ENCODE data around the gene PCDHGB1. TPM values are rescaled to one million over a fixed set of nuclear protein-coding genes. Genes with fewer than 3 reads are reported as not detected.
"Not testable (repeated sequence)": the region's sequence is repeated elsewhere in the genome, so short reads cannot be mapped to it uniquely, and the experiment has no call there.

The PCDHGB1 gene
- total RNA-seq, 1 donor from 2014 or later = 1.1 TPM

DNA sequence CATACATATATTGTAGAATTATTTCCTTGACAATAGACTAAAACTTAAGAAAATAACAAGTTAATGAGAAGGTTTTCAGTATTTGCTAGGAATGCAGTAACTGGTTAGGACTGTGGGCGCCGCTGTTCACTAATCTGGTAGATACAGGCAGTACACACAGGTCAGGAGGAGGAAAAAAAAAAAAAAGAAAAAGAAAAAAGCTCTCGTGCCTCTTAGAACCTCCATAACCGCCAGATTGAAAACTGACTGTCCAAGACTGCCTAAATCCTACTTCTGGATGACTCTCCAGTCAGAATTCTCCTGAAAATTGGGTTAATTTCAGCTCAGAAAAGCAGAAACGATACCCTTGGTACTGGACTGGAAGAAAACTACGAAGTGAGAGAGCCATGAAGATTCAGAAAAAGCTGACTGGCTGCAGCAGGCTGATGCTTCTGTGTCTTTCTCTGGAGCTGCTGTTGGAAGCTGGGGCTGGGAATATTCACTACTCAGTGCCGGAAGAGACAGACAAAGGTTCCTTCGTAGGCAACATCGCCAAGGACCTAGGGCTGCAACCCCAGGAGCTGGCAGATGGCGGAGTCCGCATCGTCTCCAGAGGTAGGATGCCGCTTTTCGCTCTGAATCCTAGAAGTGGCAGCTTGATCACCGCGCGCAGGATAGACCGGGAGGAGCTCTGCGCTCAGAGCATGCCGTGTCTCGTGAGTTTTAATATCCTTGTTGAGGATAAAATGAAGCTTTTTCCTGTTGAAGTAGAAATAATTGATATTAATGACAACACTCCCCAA is 19.4 kb upstream of the PCDHGB1 start, which contains the start of gene PCDHGA1:
Gene PCDHGA1 (plus strand): TSS at position 216 of the 782 bp plus-strand sequence.
- H3K9me3 Mint-ChIP-seq = peaks cover 10% of the 10 kb centered on the region

GRCh38 chr5:141332571-141332970 is 17.3 kb upstream of the PCDHGB1 start:
- H3K27me3 Mint-ChIP-seq; H3K36me3 Mint-ChIP-seq; H3K27ac Mint-ChIP-seq; H3K4me3 Mint-ChIP-seq; DNase-seq (ENCODE audit: extremely low spot score, unreplicated experiment); H3K4me1 Mint-ChIP-seq (ENCODE audit: unreplicated experiment); H3K9me3 Mint-ChIP-seq: not testable (repeated sequence)

More for the DNA sequence above, 19.4 kb upstream of the PCDHGB1 start, which contains the start of gene PCDHGA1:
- no peak for DNase-seq (ENCODE audit: extremely low spot score, unreplicated experiment)
- peak; percentile 39 for TF ChIP-seq CTCF (conservative IDR thresholded peaks at IDR 0.05)
- Mint-ChIP-seq H3K4me3 (no peak within 1 kb of the TSS), H3K27ac (no peak within 1 kb of the TSS), H3K36me3 (peaks cover 5% of the 10 kb centered on the region), H3K4me1 (ENCODE audit: unreplicated experiment) (no peaks in the 10 kb centered on the region), H3K27me3 (no peaks in the 10 kb centered on the region)

- no peak for DNase-seq (ENCODE audit: extremely low spot score, unreplicated experiment)
- Mint-ChIP-seq H3K9me3 (peaks cover 11% of the 10 kb centered on the region), H3K4me3 (no peak within 1 kb of the TSS), H3K27me3 (no peaks in the 10 kb centered on the region), H3K36me3 (no peaks in the 10 kb centered on the region), H3K27ac (no peak within 1 kb of the TSS), H3K4me1 (ENCODE audit: unreplicated experiment) (no peaks in the 10 kb centered on the region)
- TF ChIP-seq CTCF (conservative IDR thresholded peaks at IDR 0.05) = peak; percentile 46
Measured at GRCh38 chr5:141338538-141339306, 11.2 kb upstream of the PCDHGB1 start, which contains the start of gene PCDHGA2. PCDHGA2 (plus strand) TSS chr5:141338760.

DNA sequence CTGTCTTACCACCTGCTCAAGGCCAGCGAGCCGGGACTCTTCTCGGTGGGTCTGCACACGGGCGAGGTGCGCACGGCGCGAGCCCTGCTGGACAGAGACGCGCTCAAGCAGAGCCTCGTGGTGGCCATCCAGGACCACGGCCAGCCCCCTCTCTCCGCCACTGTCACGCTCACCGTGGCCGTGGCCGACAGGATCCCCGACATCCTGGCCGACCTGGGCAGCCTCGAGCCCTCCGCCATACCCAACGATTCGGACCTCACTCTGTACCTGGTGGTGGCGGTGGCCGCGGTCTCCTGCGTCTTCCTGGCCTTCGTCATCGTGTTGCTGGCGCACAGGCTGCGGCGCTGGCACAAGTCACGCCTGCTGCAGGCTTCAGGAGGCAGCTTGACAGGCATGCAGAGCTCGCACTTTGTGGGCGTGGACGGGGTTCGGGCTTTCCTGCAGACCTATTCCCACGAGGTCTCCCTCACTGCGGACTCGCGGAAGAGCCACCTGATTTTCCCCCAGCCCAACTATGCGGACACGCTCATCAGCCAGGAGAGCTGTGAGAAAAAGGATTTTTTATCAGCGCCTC is 9.0 kb upstream of the PCDHGB1 start:
- not testable (repeated sequence) for H3K4me3 Mint-ChIP-seq; H3K27me3 Mint-ChIP-seq; H3K27ac Mint-ChIP-seq; DNase-seq (ENCODE audit: extremely low spot score, unreplicated experiment); H3K4me1 Mint-ChIP-seq (ENCODE audit: unreplicated experiment); H3K36me3 Mint-ChIP-seq
- peaks cover 16% of the 10 kb centered on the region for H3K9me3 Mint-ChIP-seq

GRCh38 chr5:141342773-141343172 is 7.1 kb upstream of the PCDHGB1 start:
- Mint-ChIP-seq H3K36me3 (no peaks in the 10 kb centered on the region), H3K27ac (no peak overlapping the region), H3K4me1 (ENCODE audit: unreplicated experiment) (no peaks in the 10 kb centered on the region), H3K9me3 (peaks cover 21% of the 10 kb centered on the region), H3K4me3 (no peak overlapping the region), H3K27me3 (no peaks in the 10 kb centered on the region)
- no peak for TF ChIP-seq CTCF (conservative IDR thresholded peaks at IDR 0.05)
- DNase-seq (ENCODE audit: extremely low spot score, unreplicated experiment) = no peak

DNA sequence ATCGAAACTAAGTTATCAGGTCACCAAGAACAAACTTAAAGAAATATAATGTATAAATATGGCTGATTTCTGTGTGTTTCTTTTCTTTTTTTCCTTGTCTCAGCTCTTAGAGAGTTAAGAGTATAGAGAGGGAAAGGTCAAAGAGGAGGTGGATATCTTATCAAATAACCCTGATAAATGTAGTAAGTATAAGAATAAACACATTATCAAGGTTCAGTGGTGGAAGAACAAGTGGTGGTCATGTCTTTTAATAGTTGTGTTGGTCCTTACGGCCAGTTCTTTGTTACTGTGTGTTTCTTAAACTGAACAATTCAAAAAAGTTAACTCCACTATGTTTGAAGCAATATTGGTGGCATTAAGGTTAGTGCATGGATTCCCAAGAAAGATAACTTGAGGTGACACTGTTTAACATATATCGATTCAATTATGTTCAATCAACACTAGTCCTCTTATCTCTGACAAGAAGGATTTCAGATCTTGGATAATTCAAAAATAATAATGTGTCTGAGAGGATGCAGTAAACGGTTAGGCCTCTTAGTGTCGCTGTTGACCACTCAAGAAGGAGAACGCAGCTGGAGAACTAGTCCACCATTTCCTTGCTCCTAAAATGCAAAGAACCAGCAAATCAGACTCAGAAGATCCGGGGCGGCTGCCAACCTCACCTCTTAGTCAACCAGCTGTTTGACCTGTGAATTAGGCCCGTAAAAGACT is 6.5 kb upstream of the PCDHGB1 start, which contains the start of gene PCDHGA3:
Gene PCDHGA3 (plus strand): TSS at position 588 of the 711 bp plus-strand sequence. CDS start 205 bp downstream, outside the sequence.
- peaks cover 16% of the 10 kb centered on the region for H3K9me3 Mint-ChIP-seq
- H3K27ac Mint-ChIP-seq = no peak within 1 kb of the TSS
- no peaks in the 10 kb centered on the region for H3K36me3 Mint-ChIP-seq
- H3K27me3 Mint-ChIP-seq = no peaks in the 10 kb centered on the region
- DNase-seq (ENCODE audit: extremely low spot score, unreplicated experiment) = no peak
- no peaks in the 10 kb centered on the region for H3K4me1 Mint-ChIP-seq (ENCODE audit: unreplicated experiment)
- H3K4me3 Mint-ChIP-seq = peak within 1 kb of the TSS; percentile 84
- TF ChIP-seq CTCF (conservative IDR thresholded peaks at IDR 0.05) = peak; percentile 39

All from type B pancreatic cell (in vitro differentiated cells).